HCT116 (cell line): ENCODE results near the gene ATP2B3. TPM values are rescaled to one million over a fixed set of nuclear protein-coding genes. Genes with fewer than 3 reads are reported as not detected.

Experiments
- ATAC-seq: fragments of 200-7000 bp; cut with Tn5 transposase; 2 replicates; pipeline ENCODE4 v1.9.1; 2020; ENCODE audit warnings: mild to moderate bottlenecking, moderate library complexity
- BruUV-seq: library from RNA; stranded (reverse); fragments of 400-500 nt; replicated peaks from 2 replicates; lab custom pipeline; 2021; lab: Mats Ljungman, UMichigan
- CTCF ChIA-PET: fragments of 300-600 bp; sonication (Branson Sonifier 250); formaldehyde crosslinking; loops from one replicate; lab custom pipeline; 2021; ENCODE audit warnings: antibody characterized with exemption; lab: Charles Lee
- POLR2A ChIA-PET: fragments of 300-600, 350-600 bp; sonication (Branson Sonifier 250); formaldehyde crosslinking; loops from one replicate; lab custom pipeline; 2021; ENCODE audit warnings: antibody characterized with exemption; lab: Charles Lee
- RAD21 ChIA-PET, 2 experiments: fragments of 300-600 bp; sonication (Branson Sonifier 250); formaldehyde crosslinking; loops; one replicate each; lab custom pipeline; 2023; ENCODE audit warnings: low total read pairs in 2 of 2; ENCODE audit not compliant: uncharacterized antibody in 2 of 2, unreplicated experiment in 2 of 2, low non-redundant PET in 1 of 2; lab: Charles Lee
- DNase-seq: peaks from one replicate; pipeline ENCODE4 v3.0.0-alpha.2; 2010; ENCODE audit warnings: low read depth, low spot score
- H2AFZ ChIP-seq: fragments of 200-600 bp; shearing (Covaris generic), sonication (generic); 2 replicates; pipeline ENCODE4 v1.6.1; 2017; ENCODE audit warnings: low read depth, mixed run types, mixed read lengths, antibody characterized with exemption, low read length; ENCODE audit not compliant: poor library complexity, severe bottlenecking
- H3K27ac ChIP-seq: 2 replicates; pipeline ENCODE4 v1.5.1; 2012; ENCODE audit warnings: low read depth, low read length
- H3K27me3 ChIP-seq: fragments of 200-600 bp; sonication (generic); 2 replicates; pipeline ENCODE4 v1.6.1; 2016; ENCODE audit warnings: mixed run types, low read length, mixed read lengths; ENCODE audit not compliant: insufficient read depth
- H3K36me3 ChIP-seq, 2 experiments: fragments of 200-500 bp in 1 of 2; fragments of 200-600 bp in 1 of 2; sonication (Bioruptor generic) in 1 of 2; sonication (generic) in 1 of 2; 2 replicates each; pipeline versions ENCODE4 v1.5.1 to v1.6.1; 2014 to 2016; ENCODE audit warnings: low read length in 2 of 2, inconsistent platforms in 1 of 2, mixed read lengths in 1 of 2, mixed run types in 1 of 2; ENCODE audit not compliant: insufficient read depth in 2 of 2, control insufficient read depth in 1 of 2
- H3K4me1 ChIP-seq, 2 experiments: fragments of 200-600 bp in 1 of 2; sonication (generic) in 1 of 2; 2 replicates each; pipeline versions ENCODE4 v1.5.1 to v1.6.1; 2012 to 2017; ENCODE audit warnings: low read length in 2 of 2, inconsistent platforms in 1 of 2, mild to moderate bottlenecking in 1 of 2, mixed read lengths in 1 of 2, mixed run types in 1 of 2, moderate library complexity in 1 of 2; ENCODE audit not compliant: insufficient read depth in 2 of 2, control insufficient read depth in 1 of 2
- H3K4me2 ChIP-seq: fragments of 200-600 bp; sonication (generic); 2 replicates; pipeline ENCODE4 v1.6.1; 2017; ENCODE audit warnings: mixed run types, low read length, mixed read lengths
- H3K4me3 ChIP-seq, 2 experiments: fragments of 200-600 bp in 1 of 2; sonication (generic) in 1 of 2; replicated peaks in 1 of 2; 2 replicates each; pipeline ENCODE4 v1.5.1; 2011 to 2016; ENCODE audit warnings: low read length in 2 of 2, control low read depth in 1 of 2, low read depth in 1 of 2, mild to moderate bottlenecking in 1 of 2, mixed read lengths in 1 of 2, mixed run types in 1 of 2
- H3K79me2 ChIP-seq: fragments of 200-600 bp; sonication (generic); 2 replicates; pipeline ENCODE4 v1.6.1; 2017; ENCODE audit warnings: mild to moderate bottlenecking, mixed run types, low read length, moderate library complexity, mixed read lengths; ENCODE audit not compliant: insufficient read depth
- H3K9ac ChIP-seq: fragments of 200-600 bp; sonication (generic); 2 replicates; pipeline ENCODE4 v1.6.1; 2016; ENCODE audit warnings: low read length, mixed read lengths
- H3K9me2 ChIP-seq: fragments of 200-600 bp; sonication (generic), shearing (Covaris generic); 2 replicates; pipeline ENCODE4 v1.6.1; 2017; ENCODE audit warnings: mixed run types, mild to moderate bottlenecking, moderate library complexity; ENCODE audit not compliant: insufficient read depth
- H3K9me3 ChIP-seq, 2 experiments: fragments of 200-500 bp in 1 of 2; fragments of 200-600 bp in 1 of 2; sonication (Bioruptor generic) in 1 of 2; sonication (generic) in 1 of 2; 2 replicates each; pipeline ENCODE4 v1.6.1; 2014 to 2017; ENCODE audit warnings: low read length in 2 of 2, mixed read lengths in 2 of 2, inconsistent platforms in 1 of 2, low read depth in 1 of 2, mild to moderate bottlenecking in 1 of 2, mixed run types in 1 of 2, moderate library complexity in 1 of 2; ENCODE audit not compliant: control insufficient read depth in 1 of 2, insufficient read depth in 1 of 2
- H4K20me1 ChIP-seq: fragments of 200-600 bp; sonication (generic), shearing (Covaris generic); 2 replicates; pipeline ENCODE4 v1.6.1; 2017; ENCODE audit warnings: mixed run types, mild to moderate bottlenecking, moderate library complexity; ENCODE audit not compliant: insufficient read depth
- EZH2phosphoT487 ChIP-seq: fragments of 200-600 bp; IDR thresholded peaks from 2 replicates; pipeline ENCODE4 v1.6.1; 2018; ENCODE audit warnings: antibody characterized with exemption, borderline replicate concordance
- POLR2AphosphoS5 ChIP-seq: IDR thresholded peaks from 2 replicates; pipeline ENCODE4 v1.6.1; 2011; ENCODE audit warnings: mild to moderate bottlenecking, low read depth, low read length, moderate library complexity
- SP1 ChIP-seq: IDR thresholded peaks from 2 replicates; pipeline ENCODE4 v1.6.1; 2012; ENCODE audit warnings: low read depth
- YY1 ChIP-seq: IDR thresholded peaks from 2 replicates; pipeline ENCODE4 v1.6.1; 2011; ENCODE audit warnings: low read length, low read depth, moderate library complexity, mild to moderate bottlenecking; ENCODE audit not compliant: insufficient replicate concordance; ENCODE audit errors: extremely low read depth
- ZBTB33 ChIP-seq: IDR thresholded peaks from 2 replicates; pipeline ENCODE4 v1.6.1; 2011; ENCODE audit warnings: mild to moderate bottlenecking, low read length, moderate library complexity; ENCODE audit not compliant: insufficient replicate concordance; ENCODE audit errors: extremely low read depth
- intact Hi-C: fragments of 100-400 bp; cut with micrococcal nuclease; formaldehyde crosslinking; loops from 2 replicates; pipeline ENCODE4 v1.10.0; 2022
- total RNA-seq: library from RNA; stranded (reverse); gene quantifications from one replicate; pipeline ENCODE4 v1.2.1, GENCODE V29; 2021; ENCODE audit not compliant: unreplicated experiment
- TF ChIP-seq, protein P1 (sequence below), 3 experiments: fragments of 200-600 bp in 1 of 3; sonication (generic) in 1 of 3; IDR thresholded peaks in 2 of 3; conservative IDR thresholded peaks in 1 of 3; 2 replicates each; pipeline ENCODE4 v1.5.1; 2012 to 2017; ENCODE audit warnings: low read depth in 2 of 3, low read length in 2 of 3, antibody characterized with exemption in 1 of 3, borderline replicate concordance in 1 of 3, control low read depth in 1 of 3, mild to moderate bottlenecking in 1 of 3, mixed read lengths in 1 of 3, mixed run types in 1 of 3, moderate library complexity in 1 of 3; ENCODE audit not compliant: insufficient read depth in 1 of 3

The ATP2B3 gene
- total RNA-seq, 1 experiment from 2014 or later = not detected

- DNase-seq = no peak
- ChIA-PET RAD21 (no interaction called here), POLR2A (no interaction called here), CTCF (no interaction called here)
- no peaks in the 10 kb centered on the region for H3K79me2 ChIP-seq
- no TSS peak for BruUV-seq
- H3K9me2 ChIP-seq = no peaks in the 10 kb centered on the region
- H3K4me1 ChIP-seq = no peaks in the 10 kb centered on the region
- no peaks in the 10 kb centered on the region; a peak in 1 of 4 replicates for H3K36me3 ChIP-seq
- no peaks in the 10 kb centered on the region for H4K20me1 ChIP-seq
- TF ChIP-seq, protein P1, sequence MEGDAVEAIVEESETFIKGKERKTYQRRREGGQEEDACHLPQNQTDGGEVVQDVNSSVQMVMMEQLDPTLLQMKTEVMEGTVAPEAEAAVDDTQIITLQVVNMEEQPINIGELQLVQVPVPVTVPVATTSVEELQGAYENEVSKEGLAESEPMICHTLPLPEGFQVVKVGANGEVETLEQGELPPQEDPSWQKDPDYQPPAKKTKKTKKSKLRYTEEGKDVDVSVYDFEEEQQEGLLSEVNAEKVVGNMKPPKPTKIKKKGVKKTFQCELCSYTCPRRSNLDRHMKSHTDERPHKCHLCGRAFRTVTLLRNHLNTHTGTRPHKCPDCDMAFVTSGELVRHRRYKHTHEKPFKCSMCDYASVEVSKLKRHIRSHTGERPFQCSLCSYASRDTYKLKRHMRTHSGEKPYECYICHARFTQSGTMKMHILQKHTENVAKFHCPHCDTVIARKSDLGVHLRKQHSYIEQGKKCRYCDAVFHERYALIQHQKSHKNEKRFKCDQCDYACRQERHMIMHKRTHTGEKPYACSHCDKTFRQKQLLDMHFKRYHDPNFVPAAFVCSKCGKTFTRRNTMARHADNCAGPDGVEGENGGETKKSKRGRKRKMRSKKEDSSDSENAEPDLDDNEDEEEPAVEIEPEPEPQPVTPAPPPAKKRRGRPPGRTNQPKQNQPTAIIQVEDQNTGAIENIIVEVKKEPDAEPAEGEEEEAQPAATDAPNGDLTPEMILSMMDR (IDR thresholded peaks at IDR 0.05 in 2 of 3, conservative IDR thresholded peaks at IDR 0.05 in 1 of 3; ENCODE audit: borderline replicate concordance in 1 of 3, insufficient read depth in 1 of 3, low read depth in 2 of 3, low read length in 2 of 3) = no peak
- TF ChIP-seq POLR2AphosphoS5 (no peak), ZBTB33 (no peak), YY1 (no peak), SP1 (no peak), EZH2phosphoT487 (no peak)
- H2AFZ ChIP-seq = no peak overlapping the region
- H3K27me3 ChIP-seq = no peaks in the 10 kb centered on the region
- no peak overlapping the region for H3K4me3 ChIP-seq
- intact Hi-C loops = no loop called here
- H3K9ac ChIP-seq = no peak overlapping the region
- no peaks in the 10 kb centered on the region for H3K9me3 ChIP-seq
- no peak for ATAC-seq
- H3K4me2 ChIP-seq = no peak overlapping the region
- H3K27ac ChIP-seq = no peak overlapping the region
Observed at GRCh38 chrX:153588782-153589446, 71.5 kb downstream of the ATP2B3 start.
